GM18517 (cell line): ENCODE data around the gene ARFGEF3.

ENCODE experiments used
- ATAC-seq: cut with Tn5 transposase; IDR thresholded peaks from one replicate; pipeline ENCODE4 v1.9.1; 2021; ENCODE audit warnings: mild to moderate bottlenecking, moderate library complexity; ENCODE audit not compliant: unreplicated experiment

ARFGEF3 gene

GRCh38 chr6:138297761-138298298 lies 136.1 kb downstream of the ARFGEF3 start:
- ATAC-seq = no peak

DNA sequence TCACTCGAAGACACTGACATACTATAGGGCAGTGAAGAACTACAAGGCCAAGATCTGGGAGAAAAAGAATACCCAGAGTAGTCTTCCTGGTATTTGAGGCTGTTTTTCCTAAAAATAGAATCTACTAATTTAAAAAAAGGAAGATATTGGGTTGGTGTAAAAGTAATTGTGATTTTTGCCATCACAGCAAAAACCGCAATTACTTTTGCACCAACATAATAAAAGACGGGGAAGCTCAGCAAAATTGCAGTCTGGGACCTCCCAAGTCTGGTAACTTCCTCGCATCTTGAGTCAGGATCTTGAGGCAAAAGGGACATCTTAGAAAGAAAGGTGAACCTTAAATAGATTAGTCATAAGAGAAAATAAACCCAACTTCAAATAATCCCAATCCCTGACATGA lies 138.7 kb downstream of the ARFGEF3 start:
- ATAC-seq = no peak

- no peak for ATAC-seq
Observed at GRCh38 chr6:138302554-138302953, 140.8 kb downstream of the ARFGEF3 start.

GRCh38 chr6:138307352-138307751 lies 145.6 kb downstream of the ARFGEF3 start:
- ATAC-seq = no peak

- ATAC-seq = no peak
Observed at GRCh38 chr6:138307816-138308730, 146.3 kb downstream of the ARFGEF3 start.

- ATAC-seq = no peak
Observed at GRCh38 chr6:138308731-138309110, 147.0 kb downstream of the ARFGEF3 start.

- ATAC-seq = no peak
Observed at GRCh38 chr6:138309695-138310094, 148.0 kb downstream of the ARFGEF3 start.

- ATAC-seq = no peak
Observed at GRCh38 chr6:138310294-138310693, 148.6 kb downstream of the ARFGEF3 start.

GRCh38 chr6:138310821-138311220 lies 149.1 kb downstream of the ARFGEF3 start:
- ATAC-seq = no peak

DNA sequence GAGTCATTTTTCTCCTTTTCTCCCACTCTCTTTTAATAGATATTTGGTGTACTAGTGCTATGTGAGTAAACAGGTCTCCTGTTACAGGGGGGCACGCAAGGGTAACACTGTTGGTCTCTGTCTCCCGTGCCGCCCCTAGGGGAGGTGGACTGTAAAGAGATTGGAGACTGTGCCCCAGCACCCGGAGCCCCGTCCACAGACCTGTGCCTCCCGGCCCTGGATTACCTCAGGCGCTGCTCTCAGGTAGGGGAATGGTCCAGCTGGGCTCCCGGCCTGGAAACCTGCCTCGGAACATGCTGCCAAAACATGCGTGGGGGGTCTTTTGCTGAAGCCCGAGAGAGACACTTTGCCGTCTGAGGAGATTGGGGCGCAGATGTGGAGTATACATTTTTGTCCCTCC lies 149.5 kb downstream of the ARFGEF3 start:
- ATAC-seq = no peak

- ATAC-seq = no peak
Observed at GRCh38 chr6:138318741-138319375, 157.1 kb downstream of the ARFGEF3 start.

DNA sequence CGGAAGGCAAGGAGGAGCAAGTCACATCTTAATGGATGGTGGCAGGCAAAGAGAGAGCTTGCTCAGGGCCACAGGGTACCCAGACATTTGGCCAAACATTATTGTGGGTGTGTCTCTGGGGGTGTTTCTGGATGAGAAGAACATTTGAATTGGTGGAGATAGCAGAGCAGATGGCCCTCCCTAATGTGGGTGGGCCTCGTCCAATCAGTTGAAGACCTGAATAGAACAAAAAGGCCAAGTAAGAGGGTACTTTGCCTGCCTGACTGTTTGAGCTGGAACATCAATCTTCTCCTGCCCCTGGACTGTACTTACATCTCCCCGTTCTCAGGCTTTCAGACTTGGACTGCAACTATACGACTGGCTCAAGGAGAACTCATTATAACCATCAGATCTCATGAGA lies 160.2 kb downstream of the ARFGEF3 start:
- no peak for ATAC-seq

GRCh38 chr6:138323821-138324220 lies 162.1 kb downstream of the ARFGEF3 start:
- no peak for ATAC-seq

DNA sequence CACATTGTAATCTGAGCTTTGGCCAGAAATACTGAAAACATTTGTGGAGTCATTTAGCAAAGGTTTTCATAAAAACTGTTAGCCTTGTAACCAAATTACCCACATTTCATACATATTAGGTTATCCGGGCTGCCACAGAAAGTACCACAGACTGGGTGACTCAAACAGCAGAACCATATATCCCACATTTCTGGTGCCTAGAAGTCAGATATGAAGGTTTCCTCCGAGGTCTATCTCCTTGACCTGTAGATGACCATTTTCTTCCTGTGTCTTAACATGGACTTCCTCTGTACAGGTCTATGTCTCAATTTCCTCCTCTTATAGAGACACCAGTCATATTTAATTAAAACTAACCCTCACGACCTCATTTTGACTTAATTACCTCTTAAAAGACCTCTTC lies 166.5 kb downstream of the ARFGEF3 start:
- ATAC-seq = no peak

- ATAC-seq = no peak
Observed at GRCh38 chr6:138330763-138331162, 169.0 kb downstream of the ARFGEF3 start.

GRCh38 chr6:138331444-138331843 lies 169.7 kb downstream of the ARFGEF3 start:
- ATAC-seq = no peak

DNA sequence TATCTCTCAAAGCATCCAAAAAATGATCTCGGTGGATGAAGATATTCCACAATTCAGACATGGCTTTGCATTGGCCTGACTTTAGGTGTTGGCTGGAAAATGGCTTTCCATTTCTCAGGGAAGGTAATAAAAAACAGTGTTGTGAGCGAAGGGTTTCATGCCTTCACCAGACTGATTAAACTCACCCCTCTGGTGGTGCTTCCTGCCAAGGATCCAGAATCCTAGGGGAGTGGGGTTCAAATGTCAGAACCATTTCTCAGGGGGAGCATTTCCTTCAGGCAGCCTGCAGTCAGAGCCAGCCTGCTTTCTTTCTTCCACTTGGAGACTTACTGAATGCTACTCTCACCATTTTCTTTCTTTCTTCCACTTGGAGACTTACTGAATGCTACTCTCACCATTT lies 170.2 kb downstream of the ARFGEF3 start:
- no peak for ATAC-seq

- no peak for ATAC-seq
Observed at GRCh38 chr6:138334000-138334399, 172.3 kb downstream of the ARFGEF3 start.

- ATAC-seq = no peak
Observed at GRCh38 chr6:138334963-138335362, 173.2 kb downstream of the ARFGEF3 start.

GRCh38 chr6:138336221-138336620 lies 174.5 kb downstream of the ARFGEF3 start:
- no peak for ATAC-seq

- no peak for ATAC-seq
Observed at GRCh38 chr6:138337076-138337475, 175.3 kb downstream of the ARFGEF3 start.

GRCh38 chr6:138339024-138339423 lies 177.3 kb downstream of the ARFGEF3 start:
- ATAC-seq = no peak
